Keratinocyte (primary cell): ENCODE data around the gene GLT6D1. TPM values are rescaled to one million over a fixed set of nuclear protein-coding genes. Genes with fewer than 3 reads are reported as not detected.

ENCODE experiments used
- DNase-seq: peaks from one replicate; pipeline ENCODE4 v3.0.0-alpha.2; 2011; ENCODE audit warnings: low read depth, missing footprints, low spot score
- FAIRE-seq: peaks from 2 replicates; lab custom pipeline; 2011; peaks lifted over from hg19 to GRCh38; lab: Jason Lieb, UNC
- H2AFZ ChIP-seq: 2 replicates; pipeline ENCODE4 v1.6.0; 2012; ENCODE audit warnings: low read length, control low read depth, inconsistent platforms; ENCODE audit not compliant: control insufficient read depth
- H3K27ac ChIP-seq: 2 replicates; pipeline ENCODE4 v1.5.1; 2011; ENCODE audit warnings: low read length; ENCODE audit not compliant: control insufficient read depth, insufficient read depth
- H3K27me3 ChIP-seq: 3 replicates; pipeline ENCODE4 v1.6.0; 2011; ENCODE audit warnings: low read length; ENCODE audit not compliant: control insufficient read depth, insufficient read depth; ENCODE audit errors: extremely low read depth
- H3K36me3 ChIP-seq, 2 experiments: 2 replicates in 1 of 2; 3 replicates in 1 of 2; pipeline ENCODE4 v1.5.1; 2011; ENCODE audit warnings: low read length in 2 of 2, mild to moderate bottlenecking in 1 of 2; ENCODE audit not compliant: control insufficient read depth in 2 of 2, insufficient read depth in 2 of 2; ENCODE audit errors: extremely low read depth in 1 of 2
- H3K4me1 ChIP-seq: 3 replicates; pipeline ENCODE4 v1.5.1; 2011; ENCODE audit warnings: low read length; ENCODE audit not compliant: control insufficient read depth, insufficient read depth; ENCODE audit errors: extremely low read depth
- H3K4me2 ChIP-seq: 3 replicates; pipeline ENCODE4 v1.6.0; 2011; ENCODE audit warnings: low read depth, low read length; ENCODE audit not compliant: control insufficient read depth, insufficient read depth; ENCODE audit errors: extremely low read depth
- H3K4me3 ChIP-seq, 3 experiments: fragments of 200-600 bp in 1 of 3; sonication (generic) in 1 of 3; 2 replicates in 2 of 3; 3 replicates in 1 of 3; pipeline ENCODE4 v1.5.1; 2011 to 2016; ENCODE audit warnings: low read length in 3 of 3, mild to moderate bottlenecking in 3 of 3, control low read depth in 2 of 3, inconsistent platforms in 1 of 3, low read depth in 1 of 3, mixed read lengths in 1 of 3, mixed run types in 1 of 3, moderate library complexity in 1 of 3; ENCODE audit not compliant: control insufficient read depth in 2 of 3, insufficient read depth in 2 of 3; ENCODE audit errors: extremely low read depth in 1 of 3
- H3K79me2 ChIP-seq: 2 replicates; pipeline ENCODE4 v1.6.0; 2012; ENCODE audit warnings: low read length; ENCODE audit not compliant: control insufficient read depth, insufficient read depth
- H3K9ac ChIP-seq: 3 replicates; pipeline ENCODE4 v1.6.0; 2011; ENCODE audit warnings: low read length; ENCODE audit not compliant: control insufficient read depth, insufficient read depth; ENCODE audit errors: extremely low read depth
- H3K9me1 ChIP-seq: 3 replicates; pipeline ENCODE4 v1.6.0; 2011; ENCODE audit warnings: low read length; ENCODE audit not compliant: control insufficient read depth, insufficient read depth; ENCODE audit errors: extremely low read depth
- H3K9me3 ChIP-seq: 2 replicates; pipeline ENCODE4 v1.5.1; 2012; ENCODE audit warnings: low read depth, low read length; ENCODE audit not compliant: control insufficient read depth
- H4K20me1 ChIP-seq: 3 replicates; pipeline ENCODE4 v1.6.0; 2011; ENCODE audit warnings: low read length; ENCODE audit not compliant: control insufficient read depth, insufficient read depth; ENCODE audit errors: extremely low read depth
- EZH2 ChIP-seq: IDR thresholded peaks from one replicate; pipeline ENCODE4 v1.6.1; 2012; ENCODE audit warnings: inconsistent platforms, mild to moderate bottlenecking, low read length, moderate library complexity
- dilution Hi-C: fragments of 300-500 bp; cut with MboI; formaldehyde crosslinking; loops from one replicate; pipeline ENCODE4 v1.7.0; 2020; ENCODE audit warnings: low sequenced_read_pairs; ENCODE audit not compliant: extremely low pct_ligation_motif_present
- polyA plus RNA-seq, 5 experiments: library from polyadenylated mRNA; depleted of rRNA in 3 of 5; stranded (reverse) in 3 of 5; stranded (forward) in 1 of 5; unstranded in 1 of 5; fragments of >200 nt; gene quantifications; 1 replicate in 1 of 5; 2 replicates in 3 of 5; 3 replicates in 1 of 5; pipeline versions ENCODE4 v1.2.1 to v1.2.3, GENCODE V29; 2011 to 2012; ENCODE audit warnings: missing spikeins in 2 of 5, low read depth in 1 of 5, low replicate concordance in 1 of 5
- TF ChIP-seq, protein P1 (sequence below), 3 experiments: IDR thresholded peaks in 1 of 3; conservative IDR thresholded peaks in 1 of 3; optimal IDR thresholded peaks in 1 of 3; 2 replicates in 2 of 3; 3 replicates in 1 of 3; pipeline versions ENCODE3 to v1.5.1; 2011; ENCODE audit warnings: low read length in 3 of 3, mild to moderate bottlenecking in 3 of 3, moderate library complexity in 2 of 3, control low read depth in 1 of 3, inconsistent platforms in 1 of 3; ENCODE audit not compliant: insufficient read depth in 2 of 3; ENCODE audit errors: extremely low read depth in 1 of 3

The GLT6D1 gene
- polyA plus RNA-seq, 1 donor (not counting 4 experiments of a cell fraction or from before 2014, with no cell fraction given), result not detected

DNA sequence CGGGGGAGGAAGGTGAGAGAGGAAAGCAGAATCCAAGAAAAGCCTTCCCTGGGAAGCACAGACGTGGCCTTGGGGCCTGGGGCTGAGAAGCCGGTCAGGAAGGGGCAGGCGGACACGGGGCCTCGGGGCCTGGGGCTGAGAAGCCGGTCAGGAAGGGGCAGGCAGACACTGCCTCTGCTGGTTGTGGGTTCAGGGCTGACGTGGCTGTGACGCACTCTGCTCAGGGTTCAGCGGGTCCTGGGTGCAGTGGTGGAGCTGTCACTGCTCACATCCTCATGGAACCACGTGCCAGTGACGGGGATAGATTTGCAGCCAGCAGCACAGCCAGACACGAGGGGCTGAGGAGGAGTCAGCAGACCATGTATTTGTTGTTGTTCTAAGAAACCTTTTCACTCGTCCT is 65.0 kb downstream of the GLT6D1 start:
- Histone ChIP-seq H2AFZ (no peak overlapping the region), H3K4me2 (no peak overlapping the region), H3K9me3 (no peaks in the 10 kb centered on the region), H3K27ac (no peak overlapping the region), H3K27me3 (no peaks in the 10 kb centered on the region), H3K79me2 (no peaks in the 10 kb centered on the region), H3K9me1 (no peaks in the 10 kb centered on the region), H3K4me3 (no peak overlapping the region), H4K20me1 (no peaks in the 10 kb centered on the region), H3K9ac (no peak overlapping the region), H3K4me1 (no peaks in the 10 kb centered on the region), H3K36me3 (no peaks in the 10 kb centered on the region)
- FAIRE-seq, result no peak
- TF ChIP-seq EZH2, result no peak
- TF ChIP-seq, protein P1, sequence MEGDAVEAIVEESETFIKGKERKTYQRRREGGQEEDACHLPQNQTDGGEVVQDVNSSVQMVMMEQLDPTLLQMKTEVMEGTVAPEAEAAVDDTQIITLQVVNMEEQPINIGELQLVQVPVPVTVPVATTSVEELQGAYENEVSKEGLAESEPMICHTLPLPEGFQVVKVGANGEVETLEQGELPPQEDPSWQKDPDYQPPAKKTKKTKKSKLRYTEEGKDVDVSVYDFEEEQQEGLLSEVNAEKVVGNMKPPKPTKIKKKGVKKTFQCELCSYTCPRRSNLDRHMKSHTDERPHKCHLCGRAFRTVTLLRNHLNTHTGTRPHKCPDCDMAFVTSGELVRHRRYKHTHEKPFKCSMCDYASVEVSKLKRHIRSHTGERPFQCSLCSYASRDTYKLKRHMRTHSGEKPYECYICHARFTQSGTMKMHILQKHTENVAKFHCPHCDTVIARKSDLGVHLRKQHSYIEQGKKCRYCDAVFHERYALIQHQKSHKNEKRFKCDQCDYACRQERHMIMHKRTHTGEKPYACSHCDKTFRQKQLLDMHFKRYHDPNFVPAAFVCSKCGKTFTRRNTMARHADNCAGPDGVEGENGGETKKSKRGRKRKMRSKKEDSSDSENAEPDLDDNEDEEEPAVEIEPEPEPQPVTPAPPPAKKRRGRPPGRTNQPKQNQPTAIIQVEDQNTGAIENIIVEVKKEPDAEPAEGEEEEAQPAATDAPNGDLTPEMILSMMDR (optimal IDR thresholded peaks at IDR 0.05 in 1 of 3, IDR thresholded peaks at IDR 0.05 in 1 of 3, conservative IDR thresholded peaks at IDR 0.05 in 1 of 3; ENCODE audit: extremely low read depth in 1 of 3, insufficient read depth in 2 of 3, low read length in 3 of 3), result no peak
- no peak for DNase-seq
- dilution Hi-C loops, result no loop called here

Other genes with a start within 250 kb of the GLT6D1 start
- gene PPP1R26, start 159.8 kb downstream of the GLT6D1 start, polyA plus RNA-seq, result 4.3 to 4.7 TPM (median 4.5 TPM) in 3 replicates
- 44.7 to 115 TPM (median 61.1 TPM) in 3 replicates for gene MRPS2, start 138.9 kb downstream of the GLT6D1 start, polyA plus RNA-seq
- gene LCN1, start 118.1 kb downstream of the GLT6D1 start, polyA plus RNA-seq, result not detected in 3 replicates
- gene OBP2A, start 93.4 kb downstream of the GLT6D1 start, polyA plus RNA-seq, result not detected in 3 replicates
- not detected in 3 replicates for gene PAEP, start 77.8 kb downstream of the GLT6D1 start, polyA plus RNA-seq
- not detected in 3 replicates for gene LCN9, start 23.8 kb upstream of the GLT6D1 start, polyA plus RNA-seq
- gene SOHLH1, start 59.9 kb upstream of the GLT6D1 start, polyA plus RNA-seq, result not detected in 3 replicates
- gene KCNT1, start 62.6 kb upstream of the GLT6D1 start, polyA plus RNA-seq, result not detected in 3 replicates